Stimulated activated CD4-positive, alpha-beta T cell treated with anti-CD3 and anti-CD28 coated beads, Interleukin-1b, Interleukin-23, amount 100 ng/mL, for 24 hours (primary cell): ENCODE measurements around the gene RNF150.
"Not testable (repeated sequence)": the region's sequence is repeated elsewhere in the genome, so short reads cannot be mapped to it uniquely, and the experiment has no call there.

Experiments used
- DNase-seq, 4 experiments: peaks; one replicate each; pipeline ENCODE4 v3.0.0-alpha.2; 2020; ENCODE audit warnings: low read depth in 4 of 4, low spot score in 1 of 4

RNF150 gene

GRCh38 chr4:141133146-141133998 lies at the start of gene RNF150:
RNF150 (minus strand) TSS chr4:141133469.
- peak in 3 of 4 experiments; percentile 4 to 34 (median 17) for DNase-seq

- no peak for DNase-seq
These were observed 47.9 kb upstream of the RNF150 start for GRCh38 chr4:141180991-141181761.

- no peak for DNase-seq
These were observed 46.5 kb upstream of the RNF150 start for GRCh38 chr4:141179474-141180373.

GRCh38 chr4:141177171-141177570 lies 43.9 kb upstream of the RNF150 start:
- DNase-seq = no peak

GRCh38 chr4:141174457-141174856 lies 41.2 kb upstream of the RNF150 start:
- DNase-seq = no peak

- DNase-seq = no peak
These were observed 37.4 kb upstream of the RNF150 start for GRCh38 chr4:141170671-141171070.

GRCh38 chr4:141169391-141169790 lies 36.1 kb upstream of the RNF150 start:
- DNase-seq = no peak

GRCh38 chr4:141165001-141165400 lies 31.7 kb upstream of the RNF150 start:
- DNase-seq = not testable (repeated sequence)

- no peak for DNase-seq
These were observed 25.8 kb upstream of the RNF150 start for GRCh38 chr4:141159027-141159426.

GRCh38 chr4:141158219-141158618 lies 24.9 kb upstream of the RNF150 start:
- DNase-seq = no peak

- no peak for DNase-seq
These were observed 22.3 kb upstream of the RNF150 start for GRCh38 chr4:141155586-141155985.

GRCh38 chr4:141154725-141155124 lies 21.5 kb upstream of the RNF150 start:
- no peak for DNase-seq

- DNase-seq = no peak
These were observed 20.7 kb upstream of the RNF150 start for GRCh38 chr4:141153751-141154510.

- no peak for DNase-seq
These were observed 10.9 kb upstream of the RNF150 start for GRCh38 chr4:141144207-141144606.

GRCh38 chr4:141142423-141142822 lies 9.2 kb upstream of the RNF150 start:
- DNase-seq = no peak

GRCh38 chr4:141140391-141141200 lies 7.3 kb upstream of the RNF150 start:
- no peak for DNase-seq

GRCh38 chr4:141133999-141134995 lies 1.0 kb upstream of the RNF150 start:
- DNase-seq = no peak

GRCh38 chr4:141132709-141133145 lies 542 bp downstream of the RNF150 start:
- DNase-seq = no peak
